DOHH2 (cell line): ENCODE data around the gene TDRD9.
A peak's percentile ranks its signal among the peaks of the same experiment; 100 is the strongest.

Experiments
- EZH2phosphoT487 ChIP-seq: fragments of 200-600 bp; sonication (generic); IDR thresholded peaks from 2 replicates; pipeline ENCODE4 v1.6.1; 2017; ENCODE audit warnings: borderline replicate concordance, mild to moderate bottlenecking, antibody characterized with exemption, low read length, moderate library complexity, mixed read lengths
- TF ChIP-seq, protein P1 (sequence below): fragments of 200-600 bp; sonication (generic); IDR thresholded peaks from one replicate; pipeline ENCODE4 v1.5.1; 2014; ENCODE audit warnings: antibody characterized with exemption, mild to moderate bottlenecking, low read depth, low read length; ENCODE audit not compliant: poor library complexity, severe bottlenecking

DNA sequence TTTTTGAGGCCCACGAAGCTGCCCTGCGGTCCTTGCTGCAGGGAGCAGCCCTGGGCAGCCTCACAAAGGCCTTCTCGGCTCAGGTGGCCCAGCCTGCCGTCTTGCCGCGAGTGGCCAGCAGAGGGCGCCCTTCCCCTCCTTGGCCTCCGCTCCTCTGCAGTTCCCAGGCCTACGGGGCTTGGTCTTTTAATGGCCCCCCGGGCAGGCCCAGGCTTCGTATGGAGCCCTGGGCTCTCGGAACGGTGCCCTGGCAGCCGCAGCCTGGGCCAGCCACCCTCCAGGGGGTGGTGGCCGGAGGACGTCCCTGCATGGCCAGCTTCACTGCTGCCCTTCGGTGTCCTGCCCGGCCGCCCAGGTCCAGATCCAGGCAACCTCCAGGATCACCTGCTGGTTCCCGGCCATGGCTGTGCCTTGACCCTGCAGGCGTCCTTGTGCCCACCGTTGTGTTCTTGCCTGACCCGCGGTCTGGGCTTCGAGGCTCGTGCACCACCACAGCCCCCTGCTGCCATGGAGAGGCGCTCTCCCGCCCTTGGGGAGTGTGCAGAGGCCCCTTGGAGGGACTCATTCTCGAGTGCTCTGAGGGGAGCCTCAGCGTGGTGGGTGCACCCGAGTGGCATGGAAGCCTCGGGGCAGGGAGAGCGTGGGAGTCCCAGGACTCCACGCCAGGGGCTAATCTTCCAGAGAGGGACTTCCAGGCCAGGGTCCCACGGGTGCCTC is 166.6 kb downstream of the TDRD9 start:
- TF ChIP-seq, protein P1, sequence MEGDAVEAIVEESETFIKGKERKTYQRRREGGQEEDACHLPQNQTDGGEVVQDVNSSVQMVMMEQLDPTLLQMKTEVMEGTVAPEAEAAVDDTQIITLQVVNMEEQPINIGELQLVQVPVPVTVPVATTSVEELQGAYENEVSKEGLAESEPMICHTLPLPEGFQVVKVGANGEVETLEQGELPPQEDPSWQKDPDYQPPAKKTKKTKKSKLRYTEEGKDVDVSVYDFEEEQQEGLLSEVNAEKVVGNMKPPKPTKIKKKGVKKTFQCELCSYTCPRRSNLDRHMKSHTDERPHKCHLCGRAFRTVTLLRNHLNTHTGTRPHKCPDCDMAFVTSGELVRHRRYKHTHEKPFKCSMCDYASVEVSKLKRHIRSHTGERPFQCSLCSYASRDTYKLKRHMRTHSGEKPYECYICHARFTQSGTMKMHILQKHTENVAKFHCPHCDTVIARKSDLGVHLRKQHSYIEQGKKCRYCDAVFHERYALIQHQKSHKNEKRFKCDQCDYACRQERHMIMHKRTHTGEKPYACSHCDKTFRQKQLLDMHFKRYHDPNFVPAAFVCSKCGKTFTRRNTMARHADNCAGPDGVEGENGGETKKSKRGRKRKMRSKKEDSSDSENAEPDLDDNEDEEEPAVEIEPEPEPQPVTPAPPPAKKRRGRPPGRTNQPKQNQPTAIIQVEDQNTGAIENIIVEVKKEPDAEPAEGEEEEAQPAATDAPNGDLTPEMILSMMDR, result peak; percentile 93
- no peak for TF ChIP-seq EZH2phosphoT487
